SIG-M5 treated with dmso at 0.1 percent for 504 hours (cell line): Measurements from ENCODE around the gene TRAP1.
A peak's percentile ranks its signal among the peaks of the same experiment; 100 is the strongest.
"Not testable (repeated sequence)": the region's sequence is repeated elsewhere in the genome, so short reads cannot be mapped to it uniquely, and the experiment has no call there.

ENCODE experiments used
- DNase-seq: peaks from one replicate; lab custom pipeline; 2025; ENCODE audit not compliant: unreplicated experiment; lab: John Stamatoyannopoulos, UW

The TRAP1 gene

GRCh38 chr16:3618769-3619141 lies 98.6 kb downstream of the TRAP1 start:
- DNase-seq, result peak; percentile 47

GRCh38 chr16:3612510-3613466 lies 104.5 kb downstream of the TRAP1 start:
- DNase-seq, result peak; percentile 12

GRCh38 chr16:3611146-3611975 lies 106.0 kb downstream of the TRAP1 start, which contains the start of gene SLX4:
TSS of gene SLX4 (minus strand) at chr16:3611606. CDS start at chr16:3608964, 2,642 bp downstream.
- peak; percentile 87 for DNase-seq

GRCh38 chr16:3610698-3611145 lies 106.6 kb downstream of the TRAP1 start:
- no peak for DNase-seq

- DNase-seq, result peak; percentile 39
Measured at GRCh38 chr16:3609895-3610697, 107.2 kb downstream of the TRAP1 start.

- DNase-seq, result not testable (repeated sequence)
Measured at GRCh38 chr16:3608976-3609375, 108.3 kb downstream of the TRAP1 start.

- DNase-seq, result no peak
Measured at GRCh38 chr16:3608069-3608468, 109.3 kb downstream of the TRAP1 start.
